Measurements from ENCODE around the gene KCND3.

- TF ChIP-seq CTCF (IDR thresholded peaks at IDR 0.05; ENCODE audit: low read depth, low read length) = no peak
- no peak for TF ChIP-seq EZH2phosphoT487 (IDR thresholded peaks at IDR 0.05; ENCODE audit: low read depth)
Observed at GRCh38 chr1:111733992-111734341, 255.5 kb downstream of the KCND3 start.
